Esophagus muscularis mucosa (tissue), 4 donors: ENCODE measurements around the gene AFAP1L2.

Experiments
- EP300 ChIP-seq: sonication (generic); formaldehyde crosslinking; IDR thresholded peaks from one replicate; pipeline ENCODE4 v1.6.1; 2017; ENCODE audit warnings: antibody characterized with exemption
- POLR2A ChIP-seq: fragments of 450-650 bp; IDR thresholded peaks from one replicate; pipeline ENCODE4 v1.6.1; 2017; ENCODE audit warnings: antibody characterized with exemption, moderate library complexity, mild to moderate bottlenecking, low read depth
- POLR2AphosphoS5 ChIP-seq, 2 donors: sonication (generic); formaldehyde crosslinking; IDR thresholded peaks; one replicate each; pipeline ENCODE4 v1.6.1; 2017; ENCODE audit warnings: antibody characterized with exemption in 2 of 2
- TF ChIP-seq, protein P1 (sequence below), 3 experiments: fragments of 200-600 bp in 2 of 3; fragments of 450-650 bp in 1 of 3; sonication (generic) in 2 of 3; IDR thresholded peaks; one replicate each; pipeline ENCODE4 v1.5.1; 2017 to 2019; ENCODE audit warnings: antibody characterized with exemption in 3 of 3, mild to moderate bottlenecking in 2 of 3, moderate library complexity in 1 of 3

DNA sequence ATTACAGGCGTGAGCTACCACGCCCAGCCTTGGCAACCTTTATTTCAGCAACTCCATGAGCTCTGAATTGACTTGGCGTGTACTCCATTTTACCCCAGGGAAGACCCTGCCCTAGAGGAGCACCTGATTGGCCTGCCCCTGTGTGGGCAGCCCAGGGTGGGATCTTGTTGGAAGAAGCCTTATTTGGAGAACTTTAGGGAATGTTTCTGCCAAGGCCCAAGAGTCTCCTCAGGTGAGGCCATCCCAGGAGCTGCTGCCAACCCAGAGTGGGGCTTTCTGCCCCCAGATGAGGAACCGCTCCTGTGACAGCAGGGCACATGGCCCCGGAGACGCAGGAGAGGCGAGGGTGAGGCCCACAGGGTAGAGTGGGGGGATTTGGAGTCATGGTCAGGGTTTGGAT is 123.3 kb downstream of the AFAP1L2 start:
- TF ChIP-seq, protein P1, sequence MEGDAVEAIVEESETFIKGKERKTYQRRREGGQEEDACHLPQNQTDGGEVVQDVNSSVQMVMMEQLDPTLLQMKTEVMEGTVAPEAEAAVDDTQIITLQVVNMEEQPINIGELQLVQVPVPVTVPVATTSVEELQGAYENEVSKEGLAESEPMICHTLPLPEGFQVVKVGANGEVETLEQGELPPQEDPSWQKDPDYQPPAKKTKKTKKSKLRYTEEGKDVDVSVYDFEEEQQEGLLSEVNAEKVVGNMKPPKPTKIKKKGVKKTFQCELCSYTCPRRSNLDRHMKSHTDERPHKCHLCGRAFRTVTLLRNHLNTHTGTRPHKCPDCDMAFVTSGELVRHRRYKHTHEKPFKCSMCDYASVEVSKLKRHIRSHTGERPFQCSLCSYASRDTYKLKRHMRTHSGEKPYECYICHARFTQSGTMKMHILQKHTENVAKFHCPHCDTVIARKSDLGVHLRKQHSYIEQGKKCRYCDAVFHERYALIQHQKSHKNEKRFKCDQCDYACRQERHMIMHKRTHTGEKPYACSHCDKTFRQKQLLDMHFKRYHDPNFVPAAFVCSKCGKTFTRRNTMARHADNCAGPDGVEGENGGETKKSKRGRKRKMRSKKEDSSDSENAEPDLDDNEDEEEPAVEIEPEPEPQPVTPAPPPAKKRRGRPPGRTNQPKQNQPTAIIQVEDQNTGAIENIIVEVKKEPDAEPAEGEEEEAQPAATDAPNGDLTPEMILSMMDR (IDR thresholded peaks at IDR 0.05) = no peak
- TF ChIP-seq POLR2A (no peak), POLR2AphosphoS5 (IDR thresholded peaks at IDR 0.05) (no peak), EP300 (no peak)
